Activated CD4-positive, CD25-positive, alpha-beta regulatory T cell treated with anti-CD3 and anti-CD28 coated beads, Interleukin-2, amount 50 U/mL, for 24 hours (primary cell): ENCODE data around the gene SETX.

Experiments
- ATAC-seq, 2 donors: fragments of 150-1000 bp; cut with Tn5 transposase; one replicate each; pipeline ENCODE4 v1.10.0; 2021; ENCODE audit warnings: mild to moderate bottlenecking in 1 of 2, moderate library complexity in 1 of 2

Gene SETX

GRCh38 chr9:132351404-132352045 lies 3.3 kb downstream of the SETX start:
- no peak for ATAC-seq

GRCh38 chr9:132350861-132351315 lies 3.9 kb downstream of the SETX start:
- no peak for ATAC-seq

DNA sequence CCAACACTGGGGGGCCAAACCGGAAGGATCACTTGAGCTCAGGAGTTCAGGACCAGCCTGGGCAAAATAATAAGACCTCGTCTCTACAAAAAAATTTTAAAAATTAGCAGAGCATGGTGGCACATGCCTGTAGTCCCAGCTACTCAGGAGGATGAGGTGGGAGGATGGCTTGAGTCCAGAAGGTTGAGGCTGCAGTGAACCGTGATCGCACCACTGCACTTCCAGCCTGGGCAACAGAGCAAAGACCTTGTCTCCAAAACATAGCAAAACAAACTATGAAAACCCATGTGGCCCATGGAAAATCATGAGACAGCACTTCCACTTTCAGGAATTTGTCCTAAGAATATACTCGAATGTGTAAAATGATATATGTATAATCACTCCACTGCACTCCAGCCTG lies 6.1 kb downstream of the SETX start:
- ATAC-seq, result no peak

- no peak for ATAC-seq
These were observed 8.6 kb downstream of the SETX start for GRCh38 chr9:132346177-132346576.

GRCh38 chr9:132341177-132341840 lies 13.5 kb downstream of the SETX start:
- ATAC-seq, result no peak

- no peak for ATAC-seq
These were observed 20.4 kb downstream of the SETX start for GRCh38 chr9:132334364-132334763.

DNA sequence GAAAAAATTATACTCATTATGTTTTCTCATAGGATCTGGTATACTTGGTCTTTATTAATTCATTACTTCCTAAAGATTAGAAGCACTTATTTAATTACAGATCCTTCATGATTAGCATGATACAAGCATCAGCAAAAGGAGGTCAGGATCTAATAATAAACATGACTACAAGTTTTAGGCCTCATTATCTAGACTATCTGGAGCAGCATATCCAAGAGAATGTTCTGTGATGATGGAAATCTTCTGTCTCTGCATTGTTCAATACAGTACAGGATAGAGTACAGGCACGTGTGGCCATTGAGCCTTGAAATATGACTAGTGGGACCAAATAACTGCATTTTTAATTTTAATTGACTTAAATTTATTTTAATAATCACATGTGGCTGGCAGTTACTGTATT lies 21.2 kb downstream of the SETX start:
- ATAC-seq, result no peak

DNA sequence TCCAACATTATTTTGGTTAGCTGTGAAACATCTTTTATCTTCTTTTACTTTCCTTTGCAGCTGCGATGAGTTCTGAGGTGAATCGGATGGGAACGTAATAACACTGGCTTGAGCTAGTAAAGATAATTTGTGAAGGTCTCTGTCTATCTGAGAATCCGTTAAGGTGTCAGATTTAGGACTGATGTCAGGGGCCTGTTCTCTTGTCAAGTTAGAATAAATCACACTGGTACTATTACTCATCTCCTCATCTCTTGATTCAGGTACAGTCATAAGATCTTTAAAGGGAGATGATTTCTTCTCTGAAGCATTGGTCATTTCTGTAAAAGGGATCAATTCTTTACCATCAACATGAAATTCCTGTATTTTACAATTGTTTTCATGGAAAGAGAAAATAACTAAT lies 26.2 kb downstream of the SETX start:
- ATAC-seq, result no peak

- ATAC-seq, result no peak
These were observed 27.2 kb downstream of the SETX start for GRCh38 chr9:132327537-132327936.

DNA sequence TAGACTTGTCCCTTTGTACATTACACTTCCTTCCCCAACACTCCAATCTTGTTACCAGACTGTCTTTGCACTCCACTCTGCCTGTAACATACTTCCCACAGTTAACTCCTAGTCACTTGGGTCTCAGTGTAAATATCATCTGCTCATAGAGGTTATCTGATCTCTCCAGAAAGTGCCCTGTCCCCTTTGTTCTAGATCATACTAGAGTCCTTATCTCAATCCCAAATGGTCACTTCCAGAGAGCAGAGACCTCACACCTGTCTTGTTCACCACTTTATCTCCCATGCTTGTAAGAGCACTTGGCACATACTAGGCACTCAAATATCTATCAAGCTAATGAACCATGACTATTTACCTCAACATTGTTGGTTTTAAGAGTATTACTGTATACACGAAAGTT lies 30.4 kb downstream of the SETX start:
- ATAC-seq, result no peak

GRCh38 chr9:132319421-132320110 lies 35.2 kb downstream of the SETX start:
- no peak for ATAC-seq

DNA sequence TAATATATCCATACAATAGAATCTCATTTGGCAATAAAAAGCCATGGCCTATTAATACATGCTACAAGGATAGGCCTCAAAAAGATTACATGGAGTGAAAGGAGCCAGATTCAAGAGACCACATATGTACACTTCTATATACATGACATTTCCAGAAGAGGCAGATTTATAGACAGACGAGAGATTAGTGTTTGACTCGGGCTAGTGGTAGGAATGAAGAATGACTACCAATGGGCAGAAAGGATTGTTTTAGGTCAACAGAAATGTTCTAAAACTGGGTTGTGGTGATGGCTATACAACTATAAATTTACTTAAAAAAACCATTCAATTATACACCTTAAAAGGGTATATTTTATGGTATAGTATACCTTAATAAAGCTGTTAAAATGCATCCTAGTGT lies 41.9 kb downstream of the SETX start:
- no peak for ATAC-seq

DNA sequence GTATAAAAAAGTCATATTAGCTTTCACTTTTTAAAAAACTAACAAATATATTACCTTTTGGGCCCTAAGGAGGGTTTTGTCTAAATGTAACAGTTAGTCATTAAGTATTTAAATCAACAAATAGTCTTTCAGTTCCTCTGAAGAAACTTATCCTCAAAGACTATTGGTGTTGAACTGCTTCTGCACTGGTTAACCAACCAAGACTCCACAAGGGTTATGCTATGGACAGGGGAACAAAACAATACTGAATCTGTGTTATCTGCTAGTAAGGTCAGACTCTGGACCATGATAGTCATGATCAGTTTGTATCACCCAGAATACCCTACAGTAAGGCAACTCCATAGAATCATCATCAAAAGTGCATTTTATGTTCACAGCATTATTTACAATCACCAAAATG lies 42.4 kb downstream of the SETX start:
- ATAC-seq, result no peak

- no peak for ATAC-seq
These were observed 42.8 kb downstream of the SETX start for GRCh38 chr9:132311978-132312377.

- no peak for ATAC-seq
These were observed 45.7 kb downstream of the SETX start for GRCh38 chr9:132309056-132309455.

DNA sequence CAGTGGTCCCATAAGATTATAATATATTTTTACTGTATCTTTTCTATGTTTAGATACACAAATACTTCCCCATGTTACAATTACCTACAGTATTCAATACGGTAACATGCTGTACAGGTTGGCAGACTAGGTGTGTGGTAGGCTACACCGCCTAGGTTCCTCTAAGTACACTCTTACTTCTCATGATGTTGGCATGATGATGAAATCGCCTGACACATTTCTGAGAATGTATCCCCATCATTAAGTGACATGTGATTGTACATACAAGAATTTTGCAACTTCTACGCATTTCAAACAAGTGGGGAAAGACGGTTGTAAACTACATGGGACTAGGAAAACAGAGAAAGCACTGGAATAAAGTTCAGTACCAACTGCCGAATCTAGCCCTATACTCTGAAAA lies 53.3 kb downstream of the SETX start:
- ATAC-seq, result no peak

- ATAC-seq, result no peak
These were observed 55.6 kb downstream of the SETX start for GRCh38 chr9:132299221-132299620.

DNA sequence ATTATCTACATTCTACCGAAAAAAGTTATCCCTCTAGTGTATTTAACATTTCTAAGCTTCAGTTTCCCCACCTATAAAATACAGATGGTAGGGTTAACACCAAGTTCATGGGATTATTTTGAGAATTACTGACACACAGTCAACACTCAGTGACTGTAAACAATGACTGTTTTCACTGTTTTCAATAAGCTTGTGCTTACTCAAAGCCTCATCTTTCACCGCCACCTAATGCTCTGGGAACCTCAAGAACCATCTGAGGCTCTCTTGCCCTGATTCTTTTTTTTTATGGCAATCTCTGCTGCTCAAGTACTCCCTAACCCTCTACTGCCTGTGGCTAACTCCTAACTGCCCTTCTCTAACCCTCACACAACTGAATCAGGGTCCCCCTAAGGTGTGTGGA lies 59.6 kb downstream of the SETX start:
- ATAC-seq, result no peak

DNA sequence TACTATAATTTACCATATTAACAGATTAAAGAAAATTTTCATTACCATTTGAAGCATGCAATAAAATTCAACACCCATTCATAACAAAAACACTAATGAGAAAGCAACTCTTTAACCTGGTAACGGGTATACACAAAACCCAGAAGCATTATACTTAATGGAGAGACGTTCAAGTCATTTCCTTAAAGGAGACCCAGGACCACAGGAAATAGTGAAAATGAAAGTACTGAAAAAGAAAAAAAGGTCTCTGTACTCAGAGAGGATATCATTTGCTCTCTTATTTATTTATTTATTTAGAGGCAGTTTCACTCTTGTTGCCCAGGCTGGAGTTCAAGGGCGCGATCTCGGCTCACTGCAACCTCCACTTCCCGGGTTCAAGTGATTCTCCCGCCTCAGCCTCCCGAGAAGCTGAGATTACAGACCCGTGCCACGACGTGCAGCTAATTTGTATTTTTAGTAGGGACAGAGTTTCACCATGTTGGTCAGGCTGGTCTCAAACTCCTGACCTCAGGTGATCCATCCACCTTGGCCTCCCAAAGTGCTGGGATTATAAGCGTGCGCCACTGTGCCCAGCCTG lies 61.6 kb downstream of the SETX start:
- ATAC-seq, result peak; percentile 74 to 76

DNA sequence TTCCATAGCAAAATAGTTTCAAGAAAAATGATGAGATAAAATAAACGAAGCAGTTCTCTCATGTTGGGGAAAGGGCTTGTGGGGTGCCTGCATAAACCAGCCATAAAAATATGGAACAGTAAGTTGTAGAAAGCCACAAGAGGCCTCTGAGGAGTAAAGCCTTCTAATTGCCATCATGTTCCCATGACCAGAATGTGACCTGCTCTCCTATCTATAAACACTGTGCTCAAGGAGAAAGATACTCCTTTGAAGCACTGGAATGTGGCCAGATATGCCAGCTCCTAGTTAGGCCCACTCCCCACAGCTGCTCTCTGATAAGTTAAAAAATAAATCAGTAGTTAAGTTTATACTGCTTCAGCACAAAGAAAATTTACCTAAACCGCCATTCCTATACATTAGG lies 65.8 kb downstream of the SETX start:
- ATAC-seq, result no peak

DNA sequence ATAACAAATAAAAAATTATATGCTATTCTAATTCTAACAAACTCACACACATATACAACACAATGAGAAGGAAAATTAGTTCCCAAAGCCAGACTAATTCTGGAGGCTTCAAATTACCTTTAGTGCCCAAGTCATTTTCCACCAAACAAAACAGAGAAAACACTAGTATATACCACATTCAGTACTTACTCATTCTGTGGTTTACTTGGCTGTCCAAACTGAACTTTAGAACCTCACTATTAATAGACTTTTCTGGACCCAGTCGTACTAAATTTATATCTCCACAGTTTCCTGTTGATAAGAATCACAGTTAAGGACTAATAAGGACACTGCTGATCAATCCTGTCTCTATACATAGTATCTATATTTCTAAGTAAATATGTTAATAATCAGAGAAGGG lies 66.4 kb downstream of the SETX start:
- peak in 1 of 2 donors; percentile 52 for ATAC-seq

DNA sequence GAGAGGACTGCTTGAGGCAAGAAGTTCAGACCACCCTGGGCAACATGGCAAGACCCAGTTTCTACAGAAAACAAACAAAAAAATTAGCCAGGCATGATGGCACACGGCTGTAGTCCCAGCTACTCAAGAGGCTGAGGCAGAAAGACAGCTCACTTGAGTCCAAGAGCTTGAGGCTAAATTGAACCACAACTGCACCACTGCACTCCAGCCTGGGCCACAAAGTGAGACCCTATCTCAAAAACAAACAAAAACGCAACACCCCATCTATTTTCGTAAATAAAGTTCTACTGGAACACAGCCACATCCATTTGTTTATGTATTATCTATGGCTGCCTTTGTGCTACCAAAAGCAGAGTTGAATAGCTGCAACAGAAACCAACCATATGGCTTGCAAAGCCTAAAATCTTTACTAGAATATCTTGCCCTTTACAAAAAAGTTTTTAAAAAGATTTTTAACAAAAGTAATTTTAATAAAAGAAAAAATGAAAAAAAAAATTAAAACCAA lies 67.5 kb downstream of the SETX start:
- ATAC-seq, result no peak

- ATAC-seq, result no peak
These were observed 70.9 kb downstream of the SETX start for GRCh38 chr9:132283863-132284262.

GRCh38 chr9:132283165-132283564 lies 71.6 kb downstream of the SETX start:
- peak; percentile 41 to 65 for ATAC-seq
